Caco-2 (cell line): ENCODE measurements around the gene LRRC27. TPM values are rescaled to one million over a fixed set of nuclear protein-coding genes. Genes with fewer than 3 reads are reported as not detected.

Source experiments
- BruUV-seq: library from RNA; stranded (reverse); fragments of 400-500 nt; replicated peaks from 2 replicates; lab custom pipeline; 2021; lab: Mats Ljungman, UMichigan
- CTCF ChIA-PET: fragments of 300-600 bp; sonication (Branson Sonifier 250); formaldehyde crosslinking; loops from one replicate; lab custom pipeline; 2022; ENCODE audit warnings: antibody characterized with exemption; lab: Charles Lee
- POLR2A ChIA-PET: fragments of 300-600 bp; sonication (Branson Sonifier 250); formaldehyde crosslinking; loops from one replicate; lab custom pipeline; 2022; ENCODE audit warnings: antibody characterized with exemption; lab: Charles Lee
- DNase-seq, 2 experiments: peaks; one replicate each; pipeline versions ENCODE4 v3.0.0 to v3.0.0-alpha.2; 2020 to 2022
- H3K27me3 ChIP-seq: replicated peaks from 2 replicates; pipeline ENCODE4 v1.6.0; 2011; ENCODE audit warnings: low read length; ENCODE audit not compliant: control insufficient read depth, insufficient read depth
- H3K36me3 ChIP-seq: 2 replicates; pipeline ENCODE4 v1.5.1; 2011; ENCODE audit warnings: low read length; ENCODE audit not compliant: control insufficient read depth, insufficient read depth
- H3K4me1 ChIP-seq: fragments of 250-450 bp; sonication (Bioruptor Pico); 2 replicates; pipeline ENCODE4 v1.5.1; 2020; ENCODE audit warnings: mild to moderate bottlenecking
- H3K4me3 ChIP-seq: 2 replicates; pipeline ENCODE4 v1.5.1; 2011; ENCODE audit warnings: low read depth, mild to moderate bottlenecking, control low read depth, low read length
- H3K9me3 ChIP-seq: fragments of 250-450 bp; sonication (Bioruptor Pico); 2 replicates; pipeline ENCODE4 v1.5.1; 2020; ENCODE audit warnings: mild to moderate bottlenecking, moderate library complexity
- H3K27ac Mint-ChIP-seq: one replicate; pipeline ENCODE4 v1.8.0; 2022; ENCODE audit warnings: mixed read lengths; ENCODE audit not compliant: unreplicated experiment
- H3K27me3 Mint-ChIP-seq: one replicate; pipeline ENCODE4 v1.8.0; 2022; ENCODE audit warnings: mixed read lengths; ENCODE audit not compliant: insufficient read depth, unreplicated experiment
- H3K36me3 Mint-ChIP-seq: one replicate; pipeline ENCODE4 v1.8.0; 2022; ENCODE audit warnings: mild to moderate bottlenecking, mixed read lengths; ENCODE audit not compliant: insufficient read depth, unreplicated experiment
- H3K4me1 Mint-ChIP-seq: one replicate; pipeline ENCODE4 v1.8.0; 2022; ENCODE audit warnings: low read depth, mixed read lengths; ENCODE audit not compliant: unreplicated experiment
- H3K4me3 Mint-ChIP-seq: one replicate; pipeline ENCODE4 v1.8.0; 2022; ENCODE audit warnings: mild to moderate bottlenecking, moderate library complexity, mixed read lengths; ENCODE audit not compliant: unreplicated experiment
- H3K9me3 Mint-ChIP-seq: one replicate; pipeline ENCODE4 v1.8.0; 2022; ENCODE audit warnings: mixed read lengths; ENCODE audit not compliant: unreplicated experiment
- intact Hi-C: fragments of 100-400 bp; cut with micrococcal nuclease; formaldehyde crosslinking; loops from one replicate; pipeline ENCODE4 v1.10.0; 2022; ENCODE audit not compliant: unreplicated experiment
- total RNA-seq: library from RNA; stranded (reverse); gene quantifications from 2 replicates; pipeline ENCODE4 v1.2.3, GENCODE V29; 2022
- TF ChIP-seq, protein P1 (sequence below), 2 experiments: fragments of 200-600 bp in 1 of 2; IDR thresholded peaks; 1 replicate in 1 of 2; 2 replicates in 1 of 2; pipeline versions ENCODE4 v1.5.1 to v1.8.0; 2011 to 2022; ENCODE audit warnings: antibody characterized with exemption in 1 of 2, control low read depth in 1 of 2, inconsistent platforms in 1 of 2, low read depth in 1 of 2, low read length in 1 of 2, mild to moderate bottlenecking in 1 of 2, moderate library complexity in 1 of 2; ENCODE audit not compliant: insufficient read depth in 1 of 2, severe bottlenecking in 1 of 2, unreplicated experiment in 1 of 2

LRRC27 gene
- total RNA-seq, 1 experiment from 2014 or later, result 11.7 TPM

DNA sequence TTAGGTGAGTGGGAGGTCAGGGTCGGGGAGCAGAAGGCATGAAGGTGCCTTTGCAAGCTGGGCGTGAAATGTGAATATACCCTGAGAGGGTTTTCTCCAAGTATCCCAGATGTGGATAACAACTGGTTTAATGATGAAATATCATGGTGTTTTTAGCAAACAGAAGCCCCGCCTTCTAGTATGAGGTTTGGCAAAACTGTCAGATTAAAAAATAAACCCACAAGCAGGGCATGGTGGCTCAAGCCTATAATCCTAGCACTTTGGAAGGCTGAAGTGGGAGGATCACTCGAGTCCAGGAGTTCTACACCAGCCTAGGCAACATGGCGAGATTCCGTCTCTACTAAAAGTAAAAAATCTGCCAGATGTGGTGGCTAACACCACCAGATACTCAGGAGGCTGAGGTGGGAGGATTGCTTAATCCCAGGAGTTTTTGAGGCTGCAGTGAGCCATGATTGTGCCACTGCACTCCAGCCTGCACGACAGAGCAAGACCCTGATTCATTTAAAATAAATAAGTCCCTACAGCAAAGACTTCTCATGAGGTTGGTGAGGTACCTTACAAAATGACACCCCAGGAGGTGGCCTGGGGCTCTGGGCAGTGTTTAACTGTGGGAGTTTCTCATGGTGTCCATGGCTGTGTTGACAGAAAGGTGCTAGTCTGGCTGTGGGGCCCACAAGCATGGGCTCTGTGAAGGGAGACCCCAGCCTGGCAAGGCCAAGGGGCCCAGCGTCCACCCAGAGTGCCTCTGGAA, 58.4 kb downstream of the LRRC27 start:
- BruUV-seq, result no TSS peak
- POLR2A ChIA-PET, result interaction anchor here (0.5 kb wide), 1 partner anchor 31 kb away, joined by 6 read pairs; no protein-coding TSS in a partner anchor

GRCh38 chr10:132390921-132391675, 59.1 kb downstream of the LRRC27 start:
- Histone ChIP-seq H3K36me3 (no peaks in the 10 kb centered on the region), H3K4me1 (peaks cover 19% of the 10 kb centered on the region), H3K4me3 (no peak overlapping the region), H3K27me3 (no peaks in the 10 kb centered on the region), H3K9me3 (no peaks in the 10 kb centered on the region)
- H3K4me3 Mint-ChIP-seq, result no peak overlapping the region
- H3K27me3 Mint-ChIP-seq, result no peaks in the 10 kb centered on the region
- no peaks in the 10 kb centered on the region for H3K36me3 Mint-ChIP-seq
- no peak for DNase-seq
- intact Hi-C loops, result no loop called here
- H3K27ac Mint-ChIP-seq, result no peak overlapping the region
- POLR2A ChIA-PET, result no interaction called here
- TF ChIP-seq, protein P1, sequence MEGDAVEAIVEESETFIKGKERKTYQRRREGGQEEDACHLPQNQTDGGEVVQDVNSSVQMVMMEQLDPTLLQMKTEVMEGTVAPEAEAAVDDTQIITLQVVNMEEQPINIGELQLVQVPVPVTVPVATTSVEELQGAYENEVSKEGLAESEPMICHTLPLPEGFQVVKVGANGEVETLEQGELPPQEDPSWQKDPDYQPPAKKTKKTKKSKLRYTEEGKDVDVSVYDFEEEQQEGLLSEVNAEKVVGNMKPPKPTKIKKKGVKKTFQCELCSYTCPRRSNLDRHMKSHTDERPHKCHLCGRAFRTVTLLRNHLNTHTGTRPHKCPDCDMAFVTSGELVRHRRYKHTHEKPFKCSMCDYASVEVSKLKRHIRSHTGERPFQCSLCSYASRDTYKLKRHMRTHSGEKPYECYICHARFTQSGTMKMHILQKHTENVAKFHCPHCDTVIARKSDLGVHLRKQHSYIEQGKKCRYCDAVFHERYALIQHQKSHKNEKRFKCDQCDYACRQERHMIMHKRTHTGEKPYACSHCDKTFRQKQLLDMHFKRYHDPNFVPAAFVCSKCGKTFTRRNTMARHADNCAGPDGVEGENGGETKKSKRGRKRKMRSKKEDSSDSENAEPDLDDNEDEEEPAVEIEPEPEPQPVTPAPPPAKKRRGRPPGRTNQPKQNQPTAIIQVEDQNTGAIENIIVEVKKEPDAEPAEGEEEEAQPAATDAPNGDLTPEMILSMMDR (IDR thresholded peaks at IDR 0.05; ENCODE audit: insufficient read depth in 1 of 2, low read depth in 1 of 2, low read length in 1 of 2, severe bottlenecking in 1 of 2, unreplicated experiment in 1 of 2), result no peak
- BruUV-seq, result no TSS peak
- H3K4me1 Mint-ChIP-seq, result no peaks in the 10 kb centered on the region
- peaks cover 14% of the 10 kb centered on the region for H3K9me3 Mint-ChIP-seq
- CTCF ChIA-PET, result interaction anchor here (0.6 kb wide), 1 partner anchor 33 kb away, joined by 3 read pairs; no protein-coding TSS in a partner anchor

More for the DNA sequence above, 58.4 kb downstream of the LRRC27 start:
- CTCF ChIA-PET, result no interaction called here
- no peak for DNase-seq
- peaks cover 11% of the 10 kb centered on the region for H3K4me1 ChIP-seq
- H3K9me3 ChIP-seq, result no peaks in the 10 kb centered on the region
- TF ChIP-seq, protein P1 (IDR thresholded peaks at IDR 0.05; ENCODE audit: insufficient read depth in 1 of 2, low read depth in 1 of 2, low read length in 1 of 2, severe bottlenecking in 1 of 2, unreplicated experiment in 1 of 2), result no peak
- H3K4me3 Mint-ChIP-seq, result no peak overlapping the region
- peaks cover 14% of the 10 kb centered on the region for H3K9me3 Mint-ChIP-seq
- H3K27me3 ChIP-seq, result no peaks in the 10 kb centered on the region
- no peaks in the 10 kb centered on the region for H3K27me3 Mint-ChIP-seq
- no peaks in the 10 kb centered on the region for H3K36me3 Mint-ChIP-seq
- H3K36me3 ChIP-seq, result no peaks in the 10 kb centered on the region
- intact Hi-C loops, result no loop called here
- no peak overlapping the region for H3K27ac Mint-ChIP-seq
- H3K4me1 Mint-ChIP-seq, result no peaks in the 10 kb centered on the region
- H3K4me3 ChIP-seq, result no peak overlapping the region

- BruUV-seq, result no TSS peak
- Mint-ChIP-seq H3K27ac (peak overlapping the region; percentile 14), H3K4me3 (no peak overlapping the region), H3K9me3 (peaks cover 14% of the 10 kb centered on the region), H3K4me1 (no peaks in the 10 kb centered on the region), H3K36me3 (no peaks in the 10 kb centered on the region), H3K27me3 (no peaks in the 10 kb centered on the region)
- Histone ChIP-seq H3K9me3 (no peaks in the 10 kb centered on the region), H3K4me1 (peaks cover 19% of the 10 kb centered on the region), H3K36me3 (no peaks in the 10 kb centered on the region), H3K27me3 (no peaks in the 10 kb centered on the region), H3K4me3 (no peak overlapping the region)
- intact Hi-C loops, result no loop called here
- ChIA-PET CTCF (interaction anchor here (0.6 kb wide), 1 partner anchor 32 kb away, joined by 3 read pairs; no protein-coding TSS in a partner anchor), POLR2A (no interaction called here)
- DNase-seq, result no peak
- TF ChIP-seq, protein P1 (IDR thresholded peaks at IDR 0.05; ENCODE audit: insufficient read depth in 1 of 2, low read depth in 1 of 2, low read length in 1 of 2, severe bottlenecking in 1 of 2, unreplicated experiment in 1 of 2), result no peak
These were observed 59.7 kb downstream of the LRRC27 start for GRCh38 chr10:132391676-132392020.
